GM18909 (cell line): ENCODE data around the gene MDP1.
A peak's percentile ranks its signal among the peaks of the same experiment; 100 is the strongest.

Experiments
- ATAC-seq: cut with Tn5 transposase; IDR thresholded peaks from one replicate; pipeline ENCODE4 v1.9.1; 2021; ENCODE audit warnings: mild to moderate bottlenecking; ENCODE audit not compliant: unreplicated experiment, poor library complexity

The MDP1 gene

GRCh38 chr14:24185026-24185425, 30.8 kb downstream of the MDP1 start:
- no peak for ATAC-seq

- no peak for ATAC-seq
Observed at GRCh38 chr14:24184104-24184970, 31.5 kb downstream of the MDP1 start.

- no peak for ATAC-seq
Observed at GRCh38 chr14:24183014-24183481, 32.8 kb downstream of the MDP1 start.

- no peak for ATAC-seq
Observed at GRCh38 chr14:24182110-24182882, 33.6 kb downstream of the MDP1 start.

- no peak for ATAC-seq
Observed at GRCh38 chr14:24181371-24182077, 34.3 kb downstream of the MDP1 start.

- ATAC-seq = no peak
Observed at GRCh38 chr14:24179961-24180796, 35.7 kb downstream of the MDP1 start.

GRCh38 chr14:24179294-24179960, 36.4 kb downstream of the MDP1 start:
- no peak for ATAC-seq

GRCh38 chr14:24178399-24179178, 37.3 kb downstream of the MDP1 start:
- ATAC-seq = no peak

GRCh38 chr14:24177891-24178290, 38.0 kb downstream of the MDP1 start:
- ATAC-seq = no peak

- no peak for ATAC-seq
Observed at GRCh38 chr14:24177041-24177825, 38.6 kb downstream of the MDP1 start.

- no peak for ATAC-seq
Observed at GRCh38 chr14:24176599-24176998, 39.3 kb downstream of the MDP1 start.

- no peak for ATAC-seq
Observed at GRCh38 chr14:24172871-24173281, 43.0 kb downstream of the MDP1 start.

- no peak for ATAC-seq
Observed at GRCh38 chr14:24172261-24172860, 43.5 kb downstream of the MDP1 start.

- ATAC-seq = peak; percentile 90
Observed at GRCh38 chr14:24171422-24172260, 44.2 kb downstream of the MDP1 start, which contains the start of gene REC8. Gene REC8, plus strand, starts transcription at chr14:24172080. Its CDS starts 473 bp downstream, at chr14:24172553.

GRCh38 chr14:24167469-24168114, 48.3 kb downstream of the MDP1 start:
- no peak for ATAC-seq

GRCh38 chr14:24165785-24166184, 50.1 kb downstream of the MDP1 start:
- no peak for ATAC-seq
